Esophagus squamous epithelium (tissue), 5 donors: ENCODE data around the gene HOXC10. TPM values are rescaled to one million over a fixed set of nuclear protein-coding genes. Genes with fewer than 3 reads are reported as not detected.
A peak's percentile ranks its signal among the peaks of the same experiment; 100 is the strongest.

ENCODE experiments used
- DNase-seq: peaks from one replicate; lab custom pipeline; 2025; lab: John Stamatoyannopoulos, UW
- H3K27ac ChIP-seq, 4 donors: fragments of 200-600 bp; sonication (generic); one replicate each; pipeline ENCODE4 v1.5.1; 2016 to 2019; ENCODE audit warnings: mild to moderate bottlenecking in 1 of 4
- H3K27me3 ChIP-seq, 4 donors: fragments of 200-600 bp; sonication (generic); 1 replicate in 3 of 4; 2 replicates in 1 of 4; pipeline versions ENCODE4 v1.5.1 to v1.6.0; 2017 to 2021; ENCODE audit warnings: antibody characterized with exemption in 1 of 4
- H3K36me3 ChIP-seq, 3 donors: fragments of 200-600 bp; sonication (generic); one replicate each; pipeline ENCODE4 v1.5.1; 2016 to 2019
- H3K4me1 ChIP-seq, 3 donors: fragments of 200-600 bp; sonication (generic); one replicate each; pipeline ENCODE4 v1.5.1; 2017 to 2019
- H3K4me3 ChIP-seq, 4 donors: fragments of 200-600 bp; sonication (generic); 1 replicate in 3 of 4; 2 replicates in 1 of 4; pipeline ENCODE4 v1.5.1; 2016 to 2019; ENCODE audit warnings: mild to moderate bottlenecking in 2 of 4, moderate library complexity in 1 of 4
- H3K9me3 ChIP-seq, 3 donors: fragments of 200-600 bp; sonication (generic); one replicate each; pipeline ENCODE4 v1.5.1; 2016 to 2019
- POLR2A ChIP-seq, 4 donors: fragments of 450-650 bp; IDR thresholded peaks; one replicate each; pipeline ENCODE4 v1.6.1; 2017; ENCODE audit warnings: antibody characterized with exemption in 4 of 4, mild to moderate bottlenecking in 4 of 4, moderate library complexity in 3 of 4
- WGBS, 2 donors: methylation state at CpG; one replicate each; pipeline ENCODE4 v1.1.5; 2018; 5-methylcytosine and 5-hydroxymethylcytosine counted together
- intact Hi-C: fragments of 100-400 bp; cut with DNase I; formaldehyde crosslinking; loops from one replicate; pipeline ENCODE4 v1.15.0; 2022
- total RNA-seq, 4 donors: library from RNA; depleted of rRNA; stranded (reverse); fragments of >200 nt; gene quantifications; one replicate each; pipeline ENCODE4 v1.1.0, GENCODE V29; 2016
- TF ChIP-seq, protein P1 (sequence below), 6 experiments: fragments of 450-650 bp in 4 of 6; fragments of 200-600 bp in 2 of 6; sonication (generic) in 2 of 6; IDR thresholded peaks; one replicate each; pipeline ENCODE4 v1.5.1; 2016 to 2019; ENCODE audit warnings: antibody characterized with exemption in 6 of 6, mild to moderate bottlenecking in 4 of 6, moderate library complexity in 4 of 6
- donor health status: DM: yes; HTN: yes; CAD: no.

Gene HOXC10
- 1 to 10 TPM in 1 of 4 donors, under 1 TPM in 1, not detected in 2; 0.31 to 1.3 TPM for total RNA-seq

- peak; percentile 6 for DNase-seq
- no peaks in the 10 kb centered on the region for H3K9me3 ChIP-seq
- intact Hi-C loops, result no loop called here
- WGBS, 2 donors, result 1 to 23% methylated on average over 7 to 15 of the region's 55 CpGs
- peaks cover 18 to 42% (median 20%) of the 10 kb centered on the region in 3 donors for H3K4me1 ChIP-seq
- no peaks in the 10 kb centered on the region for H3K36me3 ChIP-seq
- H3K4me3 ChIP-seq, result peak within 1 kb of the TSS; percentile 21 to 55 (median 32)
- TF ChIP-seq, protein P1, sequence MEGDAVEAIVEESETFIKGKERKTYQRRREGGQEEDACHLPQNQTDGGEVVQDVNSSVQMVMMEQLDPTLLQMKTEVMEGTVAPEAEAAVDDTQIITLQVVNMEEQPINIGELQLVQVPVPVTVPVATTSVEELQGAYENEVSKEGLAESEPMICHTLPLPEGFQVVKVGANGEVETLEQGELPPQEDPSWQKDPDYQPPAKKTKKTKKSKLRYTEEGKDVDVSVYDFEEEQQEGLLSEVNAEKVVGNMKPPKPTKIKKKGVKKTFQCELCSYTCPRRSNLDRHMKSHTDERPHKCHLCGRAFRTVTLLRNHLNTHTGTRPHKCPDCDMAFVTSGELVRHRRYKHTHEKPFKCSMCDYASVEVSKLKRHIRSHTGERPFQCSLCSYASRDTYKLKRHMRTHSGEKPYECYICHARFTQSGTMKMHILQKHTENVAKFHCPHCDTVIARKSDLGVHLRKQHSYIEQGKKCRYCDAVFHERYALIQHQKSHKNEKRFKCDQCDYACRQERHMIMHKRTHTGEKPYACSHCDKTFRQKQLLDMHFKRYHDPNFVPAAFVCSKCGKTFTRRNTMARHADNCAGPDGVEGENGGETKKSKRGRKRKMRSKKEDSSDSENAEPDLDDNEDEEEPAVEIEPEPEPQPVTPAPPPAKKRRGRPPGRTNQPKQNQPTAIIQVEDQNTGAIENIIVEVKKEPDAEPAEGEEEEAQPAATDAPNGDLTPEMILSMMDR (IDR thresholded peaks at IDR 0.05), result peak; percentile 14 to 76 (median 60)
- TF ChIP-seq POLR2A (IDR thresholded peaks at IDR 0.05), result no peak
- H3K27me3 ChIP-seq, result peaks cover 44 to 100% (median 80%) of the 10 kb centered on the region in 4 donors
- H3K27ac ChIP-seq, result no peak within 1 kb of the TSS
These were observed at the start of gene HOXC10 for GRCh38 chr12:53984901-53985691. TSS of gene HOXC10 (plus strand) at chr12:53985146. CDS start at chr12:53985260, 114 bp downstream.

- peak overlapping the region in 1 of 4 donors; percentile 29 for H3K4me3 ChIP-seq
- peaks cover 31 to 100% (median 66%) of the 10 kb centered on the region in 4 donors for H3K27me3 ChIP-seq
- TF ChIP-seq, protein P1 (IDR thresholded peaks at IDR 0.05), result no peak
- no peak for TF ChIP-seq POLR2A (IDR thresholded peaks at IDR 0.05)
- no peak for DNase-seq
- WGBS, 2 donors, result 11 to 14% methylated on average over 40 to 41 of the region's 49 CpGs
- H3K9me3 ChIP-seq, result no peaks in the 10 kb centered on the region
- H3K4me1 ChIP-seq, result peaks cover 10 to 35% (median 17%) of the 10 kb centered on the region in 3 donors
- intact Hi-C loops, result no loop called here
- no peaks in the 10 kb centered on the region for H3K36me3 ChIP-seq
- no peak overlapping the region for H3K27ac ChIP-seq
These were observed 49.3 kb upstream of the HOXC10 start for GRCh38 chr12:53935383-53936341.

GRCh38 chr12:53937099-53937498 lies 47.8 kb upstream of the HOXC10 start:
- intact Hi-C loops, result no loop called here
- TF ChIP-seq POLR2A (IDR thresholded peaks at IDR 0.05), result no peak
- TF ChIP-seq, protein P1 (IDR thresholded peaks at IDR 0.05), result no peak
- no peak overlapping the region for H3K27ac ChIP-seq
- 16 to 20% methylated on average over 5 to 10 of the region's 12 CpGs for WGBS, 2 donors
- no peaks in the 10 kb centered on the region for H3K9me3 ChIP-seq
- DNase-seq, result no peak
- no peaks in the 10 kb centered on the region for H3K36me3 ChIP-seq
- no peak overlapping the region for H3K4me3 ChIP-seq
- peaks cover 10 to 35% (median 17%) of the 10 kb centered on the region in 3 donors for H3K4me1 ChIP-seq
- H3K27me3 ChIP-seq, result peaks cover 32 to 100% (median 58%) of the 10 kb centered on the region in 4 donors

- H3K36me3 ChIP-seq, result no peaks in the 10 kb centered on the region
- no peaks in the 10 kb centered on the region for H3K9me3 ChIP-seq
- 23 to 35% methylated on average over 23 of the region's 23 CpGs for WGBS, 2 donors
- TF ChIP-seq, protein P1 (IDR thresholded peaks at IDR 0.05), result no peak
- TF ChIP-seq POLR2A (IDR thresholded peaks at IDR 0.05), result no peak
- no peak overlapping the region for H3K27ac ChIP-seq
- intact Hi-C loops, result no loop called here
- H3K4me3 ChIP-seq, result peak overlapping the region in 1 of 4 donors; percentile 55
- no peak for DNase-seq
- peaks cover 10 to 35% (median 17%) of the 10 kb centered on the region in 3 donors for H3K4me1 ChIP-seq
- H3K27me3 ChIP-seq, result peaks cover 32 to 100% (median 57%) of the 10 kb centered on the region in 4 donors
These were observed 47.2 kb upstream of the HOXC10 start for GRCh38 chr12:53937596-53938325.
